ENCODE measurements around the gene DIP2C.
"Not testable (repeated sequence)": the region's sequence is repeated elsewhere in the genome, so short reads cannot be mapped to it uniquely, and the experiment has no call there.

Gene DIP2C

DNA sequence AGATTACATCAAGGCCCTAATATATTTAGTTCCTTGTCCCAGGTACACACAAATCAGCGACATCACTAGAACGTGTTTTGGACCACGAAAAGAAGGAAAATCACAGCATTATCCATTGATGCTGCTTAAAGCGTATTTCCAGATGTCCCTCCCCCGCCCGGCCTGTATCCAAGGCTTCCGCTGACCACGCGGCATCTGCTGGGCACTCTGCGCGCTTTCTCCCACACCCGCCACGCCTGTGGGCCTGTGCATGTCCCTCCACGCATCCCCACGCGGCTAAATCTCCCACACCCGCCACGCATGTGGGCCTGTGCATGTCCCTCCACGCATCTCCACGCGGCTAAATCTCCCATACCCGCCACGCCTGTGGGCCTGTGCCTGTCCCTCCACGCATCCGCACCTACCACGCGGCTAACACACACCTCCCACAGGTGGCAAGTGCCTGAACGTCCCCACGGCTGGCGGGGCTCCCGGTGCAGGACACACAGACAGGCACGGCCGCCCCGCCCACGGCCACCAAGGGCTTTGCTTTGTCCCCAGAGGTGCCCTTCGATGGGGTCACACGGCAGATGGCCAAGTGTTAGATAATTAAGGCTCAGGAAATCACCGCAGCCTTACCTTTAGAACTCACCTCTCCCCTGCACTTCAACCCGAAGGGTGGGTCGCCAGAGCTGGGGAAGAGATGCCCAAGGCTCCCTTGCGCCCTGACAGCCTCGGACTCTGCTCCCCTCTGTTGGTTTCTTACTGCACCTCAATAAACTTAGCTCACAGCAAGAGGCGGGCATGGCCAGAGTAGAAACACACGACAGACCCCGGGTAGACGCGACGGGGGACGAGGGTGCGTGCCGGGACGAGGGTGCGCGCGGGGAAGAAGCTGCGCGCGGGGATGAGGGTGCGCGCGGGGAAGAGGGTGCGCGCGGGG, 49.5 kb downstream of the DIP2C start:
- DNase-seq: no peak

GRCh38 chr10:639001-639750, 50.3 kb downstream of the DIP2C start:
- no peak for DNase-seq

- DNase-seq: no peak
Measured at GRCh38 chr10:637771-638195, 51.7 kb downstream of the DIP2C start.

DNA sequence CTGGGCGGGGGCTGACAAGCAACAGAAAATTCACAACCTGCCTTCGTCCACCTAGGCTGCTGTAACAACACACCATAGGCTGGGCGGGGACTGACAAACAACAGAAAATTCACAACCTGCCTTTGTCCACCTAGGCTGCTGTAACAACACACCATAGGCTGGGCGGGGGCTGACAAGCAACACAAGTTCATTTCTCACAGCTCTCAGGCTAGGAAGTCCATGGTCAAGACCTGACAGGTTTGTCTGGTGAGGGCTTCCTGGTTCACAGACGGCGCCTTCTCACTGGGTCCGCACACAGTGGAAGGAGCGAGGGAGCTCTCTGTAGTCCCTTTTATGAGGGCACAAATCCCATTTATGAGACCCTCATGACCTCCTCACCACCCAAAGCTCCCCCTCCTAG, 52.2 kb downstream of the DIP2C start:
- no peak for DNase-seq

- no peak for DNase-seq
Measured at GRCh38 chr10:636769-637168, 52.7 kb downstream of the DIP2C start.

- DNase-seq: no peak
Measured at GRCh38 chr10:636016-636730, 53.3 kb downstream of the DIP2C start.

DNA sequence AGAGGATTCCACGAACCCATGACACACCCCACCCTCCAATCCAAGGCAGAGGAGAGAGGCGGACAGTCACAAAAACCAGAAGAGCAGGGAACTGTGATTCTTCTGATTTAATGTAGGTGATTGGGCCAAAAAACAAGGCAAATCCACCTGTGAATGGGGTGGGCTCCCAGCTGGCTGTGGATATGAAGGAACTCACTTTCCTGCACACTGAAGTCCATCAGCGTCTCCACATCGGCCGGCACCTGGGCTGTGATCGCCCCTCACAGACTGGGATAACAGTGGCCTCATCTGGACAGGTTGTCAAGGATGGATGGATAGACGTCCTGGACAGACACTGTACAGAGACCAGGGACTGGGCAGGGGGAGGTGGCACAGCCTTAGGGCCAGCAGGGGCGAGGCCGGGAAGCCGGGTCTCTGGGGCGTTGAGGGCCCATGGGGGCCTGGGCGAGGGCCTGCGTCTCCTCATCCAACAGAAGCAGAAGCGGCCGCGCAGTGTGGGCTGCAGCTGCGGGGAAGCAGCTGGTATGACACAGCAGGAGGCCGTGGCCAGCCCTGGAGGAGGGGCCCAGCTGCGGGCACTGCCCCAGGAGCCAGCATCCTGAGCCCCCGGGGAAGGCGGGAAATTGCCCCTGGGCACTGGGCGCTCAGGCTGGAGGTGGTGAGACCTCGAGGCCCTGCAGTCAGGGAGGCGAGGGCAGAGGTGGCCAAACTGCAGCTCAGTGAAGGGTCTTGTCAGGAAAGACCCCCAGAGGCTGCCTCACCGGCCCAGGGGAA, 54.2 kb downstream of the DIP2C start:
- no peak for DNase-seq

- no peak for DNase-seq
Measured at GRCh38 chr10:634256-634655, 55.2 kb downstream of the DIP2C start.

- DNase-seq: no peak
Measured at GRCh38 chr10:633279-634245, 55.9 kb downstream of the DIP2C start.

GRCh38 chr10:632807-633177, 56.7 kb downstream of the DIP2C start:
- not testable (repeated sequence) for DNase-seq

GRCh38 chr10:632155-632806, 57.2 kb downstream of the DIP2C start:
- not testable (repeated sequence) for DNase-seq

DNA sequence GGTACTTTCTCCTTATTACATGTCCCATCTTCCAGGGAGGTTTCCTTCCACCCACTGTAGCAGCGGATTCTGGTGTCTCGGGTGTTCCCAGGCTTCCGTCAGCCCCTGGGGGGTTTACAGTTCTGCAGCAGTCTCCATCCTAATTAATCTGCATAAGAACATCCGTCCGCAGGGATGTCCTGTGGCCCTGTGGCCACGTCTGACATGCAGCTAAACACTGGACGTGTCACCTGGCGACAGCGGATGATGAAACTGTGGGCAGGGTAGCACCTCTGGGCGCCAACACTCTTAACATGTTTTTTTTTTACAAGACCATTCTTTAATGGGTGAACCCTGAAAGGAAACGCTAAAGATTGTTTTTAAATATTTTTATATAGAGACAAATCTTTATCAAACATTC, 58.2 kb downstream of the DIP2C start:
- DNase-seq: no peak

- no peak for DNase-seq
Measured at GRCh38 chr10:630581-631073, 58.8 kb downstream of the DIP2C start.

DNA sequence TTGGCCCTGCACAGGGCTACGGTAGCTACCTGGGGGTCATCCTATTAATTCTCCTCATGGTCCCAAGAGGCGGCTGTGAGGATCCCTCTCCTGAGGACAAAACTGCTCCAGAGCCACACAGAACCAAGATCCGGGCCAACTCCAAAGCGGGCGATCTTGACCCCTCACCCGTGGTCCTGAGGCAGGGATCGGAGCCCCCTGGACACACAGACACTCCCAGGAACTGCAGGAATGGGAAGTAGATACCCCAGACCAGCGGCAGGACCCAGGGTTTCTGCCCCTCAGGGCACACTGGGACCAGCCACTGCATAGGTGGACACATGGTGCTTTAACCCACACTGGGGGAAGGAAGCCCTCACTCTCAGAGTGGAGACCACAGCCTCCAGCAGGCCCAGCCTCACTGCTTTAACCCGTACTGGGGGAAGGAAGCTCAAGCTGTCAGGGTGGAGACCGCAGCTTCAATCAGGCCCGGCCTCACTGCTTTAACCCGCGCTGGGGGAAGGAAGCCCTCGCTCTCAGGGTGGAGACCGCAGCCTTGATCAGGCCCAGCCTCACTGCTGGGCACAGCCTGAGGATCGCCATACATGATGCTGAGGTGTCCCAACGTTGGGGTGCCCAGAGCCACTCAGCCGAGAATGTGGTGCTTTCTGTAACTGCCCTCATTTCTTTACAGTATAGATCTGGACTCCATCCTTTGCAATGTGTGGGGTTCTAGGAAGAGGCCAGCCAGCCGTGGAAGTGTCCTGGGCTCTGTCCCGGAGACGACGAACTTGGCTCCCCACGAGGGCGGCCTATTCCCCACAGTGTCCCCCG, 60.1 kb downstream of the DIP2C start:
- DNase-seq: peak; percentile 19

DNA sequence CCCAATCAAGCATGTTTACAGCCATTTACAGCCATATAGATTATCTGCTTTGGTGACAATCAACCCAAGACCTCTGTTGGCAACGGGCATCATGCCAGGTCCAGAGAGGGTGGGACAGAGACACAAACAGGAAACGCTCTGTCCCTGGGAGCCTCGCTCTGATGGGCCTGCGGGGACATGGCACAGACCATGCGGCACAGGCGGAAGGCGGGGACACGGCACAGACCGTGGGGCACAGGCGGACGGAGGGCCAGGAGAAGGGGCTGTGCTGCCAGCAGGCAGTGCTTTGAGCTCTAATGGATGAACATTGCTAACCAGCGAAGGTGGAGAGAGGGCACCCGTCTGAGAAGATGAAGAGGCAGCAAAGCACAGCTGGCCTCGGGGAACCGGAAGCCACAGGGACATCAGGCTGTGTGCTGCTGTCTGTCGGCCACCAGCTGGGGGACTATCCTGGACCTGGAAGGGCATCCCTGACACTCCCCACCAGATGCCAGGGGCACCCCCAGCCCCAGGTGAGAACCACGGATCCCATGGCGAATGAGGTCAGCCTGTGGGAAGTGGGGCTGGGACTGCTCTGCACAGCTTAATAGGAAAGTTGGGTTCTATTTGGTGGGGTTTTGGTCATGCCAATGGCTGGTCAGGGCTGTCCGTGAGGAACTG, 61.0 kb downstream of the DIP2C start:
- DNase-seq: no peak

- DNase-seq: no peak
Measured at GRCh38 chr10:627032-627992, 62.2 kb downstream of the DIP2C start.

- DNase-seq: no peak
Measured at GRCh38 chr10:625751-626711, 63.4 kb downstream of the DIP2C start.

All from hematopoietic multipotent progenitor cell treated with erythropoietin and hydrocortisone succinate and interleukin-3 and kit ligand, for 6 days (in vitro differentiated cells).